H1 (cell line): ENCODE results near the gene GAMT. TPM values are rescaled to one million over a fixed set of nuclear protein-coding genes. Genes with fewer than 3 reads are reported as not detected.

Experiments used
- BACH1 ChIP-seq: IDR thresholded peaks from 2 replicates; pipeline ENCODE4 v1.6.1; 2012; ENCODE audit warnings: low read length, improper control_type of control experiment
- GTF2F1 ChIP-seq: IDR thresholded peaks from 2 replicates; pipeline ENCODE4 v1.6.1; 2012; ENCODE audit warnings: low read depth, low read length, improper control_type of control experiment, borderline replicate concordance
- JUN ChIP-seq: IDR thresholded peaks from 2 replicates; pipeline ENCODE4 v1.6.1; 2011; ENCODE audit warnings: low read depth, mild to moderate bottlenecking, improper control_type of control experiment, low read length
- KDM5A ChIP-seq: fragments of 200-600 bp; IDR thresholded peaks from 2 replicates; pipeline ENCODE4 v1.7.1; 2012; ENCODE audit warnings: mild to moderate bottlenecking, low read length, inconsistent platforms, mixed read lengths
- MAFK ChIP-seq: IDR thresholded peaks from 2 replicates; pipeline ENCODE4 v1.6.1; 2012; ENCODE audit warnings: low read depth, mild to moderate bottlenecking, improper control_type of control experiment, low read length
- TBP ChIP-seq: IDR thresholded peaks from 2 replicates; pipeline ENCODE4 v1.6.1; 2011; ENCODE audit warnings: low read depth, low read length, improper control_type of control experiment
- YY1 ChIP-seq: IDR thresholded peaks from 2 replicates; pipeline ENCODE4 v1.6.1; 2011; ENCODE audit warnings: low read depth, mild to moderate bottlenecking, low read length
- polyA plus RNA-seq, 7 experiments: library from polyadenylated mRNA; depleted of rRNA in 3 of 7; stranded (reverse) in 5 of 7; unstranded in 2 of 7; fragments of >200 nt in 5 of 7; fragments of 200-250 nt in 2 of 7; gene quantifications; 1 replicate in 5 of 7; 2 replicates in 1 of 7; 4 replicates in 1 of 7; pipeline versions ENCODE4 v1.2.1 to v1.2.3, GENCODE V29; 2011 to 2013; ENCODE audit warnings: missing spikeins in 2 of 7, mixed read lengths in 2 of 7
- total RNA-seq: library from RNA; stranded (reverse); fragmentation: NEBNext Ultra II Directional; extraction: Animal tissue kit (Norgen Biotek cat#: 25700); gene quantifications from 2 replicates; pipeline ENCODE4 v1.2.1, GENCODE V29; 2021

Gene GAMT
- total and polyA plus RNA-seq, 2 of the 8 experiments (the other 6 are each of a cell fraction or from before 2014, with no cell fraction given), result 17.2 to 35.6 TPM

DNA sequence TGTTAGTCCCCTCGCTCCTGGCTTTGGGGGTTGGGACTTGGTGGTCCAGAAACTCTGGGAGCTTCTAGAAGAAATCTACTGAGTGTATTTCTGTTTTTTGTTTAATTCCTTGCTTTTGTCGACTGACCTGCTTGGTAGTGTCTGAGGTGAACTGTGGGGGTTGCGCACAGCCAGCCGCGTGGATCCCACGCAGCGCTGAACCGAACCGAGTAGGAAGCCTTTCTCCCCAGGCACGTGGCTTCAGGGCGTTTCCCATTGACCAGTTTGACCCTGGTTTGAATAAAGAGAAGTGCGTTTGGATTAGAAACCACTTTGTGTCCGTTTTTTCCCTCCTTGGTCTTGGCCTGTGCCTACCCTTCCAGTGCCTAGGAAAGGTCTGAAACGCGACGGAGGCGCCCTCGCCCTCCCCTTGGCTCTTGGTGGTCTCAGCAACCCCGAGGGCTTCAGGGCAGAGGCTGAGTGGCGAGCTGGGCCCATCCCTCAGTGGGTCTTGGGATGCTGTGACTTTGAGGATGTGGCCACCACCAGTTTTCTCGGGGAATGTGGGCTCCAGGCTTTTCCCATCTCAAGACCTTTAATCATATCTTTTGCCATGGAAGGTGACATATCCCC, 34.1 kb upstream of the GAMT start (continued):
- TF ChIP-seq JUN, result no peak
- no peak for TF ChIP-seq TBP
- no peak for TF ChIP-seq KDM5A
- TF ChIP-seq YY1, result no peak
- TF ChIP-seq BACH1, result no peak
- TF ChIP-seq GTF2F1, result no peak
- no peak for TF ChIP-seq MAFK
